Right atrium auricular region (tissue), 2 donors: Measurements from ENCODE around the gene COPS7A. TPM values are rescaled to one million over a fixed set of nuclear protein-coding genes. Genes with fewer than 3 reads are reported as not detected.

Experiments
- DNase-seq: peaks from one replicate; pipeline ENCODE4 v3.0.0-alpha.2; 2019; ENCODE audit warnings: low spot score
- H3K27ac ChIP-seq, 2 donors: fragments of 200-600 bp; sonication (generic); 1 replicate in 1 of 2; 2 replicates in 1 of 2; pipeline ENCODE4 v1.5.1; 2016 to 2019
- H3K27me3 ChIP-seq, 2 donors: fragments of 200-600 bp; sonication (generic); one replicate each; pipeline versions ENCODE4 v1.5.1 to v1.6.0; 2017 to 2019
- H3K36me3 ChIP-seq: fragments of 200-600 bp; sonication (generic); one replicate; pipeline ENCODE4 v1.5.1; 2016
- H3K4me1 ChIP-seq, 2 donors: fragments of 200-600 bp; sonication (generic); one replicate each; pipeline versions ENCODE4 v1.5.1 to v1.6.0; 2017 to 2019
- H3K4me3 ChIP-seq, 2 donors: fragments of 200-600 bp; sonication (generic); 1 replicate in 1 of 2; 2 replicates in 1 of 2; pipeline ENCODE4 v1.5.1; 2017 to 2019; ENCODE audit warnings: mild to moderate bottlenecking in 1 of 2, moderate library complexity in 1 of 2
- H3K9me3 ChIP-seq, 2 donors: fragments of 200-600 bp; sonication (generic); one replicate each; pipeline ENCODE4 v1.5.1; 2019
- CTCF ChIP-seq, 2 donors: fragments of 200-600 bp; sonication (generic); IDR thresholded peaks; one replicate each; pipeline ENCODE4 v1.5.1; 2019; ENCODE audit warnings: antibody characterized with exemption in 2 of 2
- total RNA-seq, 2 donors: library from RNA; depleted of rRNA; stranded (reverse); fragments of >200 nt; gene quantifications; one replicate each; pipeline ENCODE4 v1.1.0, GENCODE V29; 2016

COPS7A gene
- total RNA-seq, 2 donors from 2014 or later, result 72.7 to 73.6 TPM

GRCh38 chr12:6768437-6768914, 44.6 kb downstream of the COPS7A start:
- no peak for TF ChIP-seq CTCF (IDR thresholded peaks at IDR 0.05)
- DNase-seq, result no peak
- peak overlapping the region; percentile 4 to 88 for H3K27ac ChIP-seq
- peaks cover 6% of the 10 kb centered on the region for H3K36me3 ChIP-seq
- no peaks in the 10 kb centered on the region for H3K27me3 ChIP-seq
- H3K4me3 ChIP-seq, result peak overlapping the region; percentile 72 to 80
- H3K4me1 ChIP-seq, result peaks cover 0 to 65% of the 10 kb centered on the region in 2 donors
- no peaks in the 10 kb centered on the region for H3K9me3 ChIP-seq

- DNase-seq, result no peak
- H3K27ac ChIP-seq, result peak overlapping the region; percentile 4 to 88
These were observed 45.1 kb downstream of the COPS7A start for GRCh38 chr12:6768990-6769389.

GRCh38 chr12:6769666-6770065, 45.8 kb downstream of the COPS7A start:
- Histone ChIP-seq H3K36me3 (peaks cover 6% of the 10 kb centered on the region), H3K27me3 (no peaks in the 10 kb centered on the region), H3K4me1 (peaks cover 0 to 61% of the 10 kb centered on the region in 2 donors), H3K9me3 (no peaks in the 10 kb centered on the region), H3K4me3 (no peak overlapping the region), H3K27ac (no peak overlapping the region)
- DNase-seq, result no peak
- TF ChIP-seq CTCF (IDR thresholded peaks at IDR 0.05), result no peak

More at GRCh38 chr12:6768990-6769389, 45.1 kb downstream of the COPS7A start:
- Histone ChIP-seq H3K36me3 (peaks cover 6% of the 10 kb centered on the region), H3K9me3 (no peaks in the 10 kb centered on the region), H3K4me1 (peaks cover 0 to 64% of the 10 kb centered on the region in 2 donors), H3K4me3 (peak overlapping the region in 1 of 2 donors; percentile 80), H3K27me3 (no peaks in the 10 kb centered on the region)
- no peak for TF ChIP-seq CTCF (IDR thresholded peaks at IDR 0.05)

- TF ChIP-seq CTCF (IDR thresholded peaks at IDR 0.05), result no peak
- H3K27ac ChIP-seq, result no peak overlapping the region
- H3K4me1 ChIP-seq, result peaks cover 0 to 57% of the 10 kb centered on the region in 2 donors
These were observed 46.2 kb downstream of the COPS7A start for GRCh38 chr12:6770094-6770493.

GRCh38 chr12:6770600-6770999, 46.8 kb downstream of the COPS7A start:
- peaks cover 0 to 52% of the 10 kb centered on the region in 2 donors for H3K4me1 ChIP-seq
- no peak for TF ChIP-seq CTCF (IDR thresholded peaks at IDR 0.05)

More at GRCh38 chr12:6770094-6770493, 46.2 kb downstream of the COPS7A start:
- peaks cover 6% of the 10 kb centered on the region for H3K36me3 ChIP-seq
- no peaks in the 10 kb centered on the region for H3K27me3 ChIP-seq
- H3K9me3 ChIP-seq, result no peaks in the 10 kb centered on the region
- no peak for DNase-seq
- H3K4me3 ChIP-seq, result no peak overlapping the region

GRCh38 chr12:6771091-6771495, 47.2 kb downstream of the COPS7A start:
- no peak for DNase-seq
- Histone ChIP-seq H3K27me3 (no peaks in the 10 kb centered on the region), H3K4me3 (no peak overlapping the region), H3K9me3 (no peaks in the 10 kb centered on the region), H3K4me1 (peaks cover 0 to 49% of the 10 kb centered on the region in 2 donors), H3K36me3 (peaks cover 6% of the 10 kb centered on the region), H3K27ac (peak overlapping the region; percentile 17 to 46)
- no peak for TF ChIP-seq CTCF (IDR thresholded peaks at IDR 0.05)

More at GRCh38 chr12:6770600-6770999, 46.8 kb downstream of the COPS7A start:
- DNase-seq, result no peak
- Histone ChIP-seq H3K36me3 (peaks cover 6% of the 10 kb centered on the region), H3K9me3 (no peaks in the 10 kb centered on the region), H3K27me3 (no peaks in the 10 kb centered on the region), H3K4me3 (no peak overlapping the region), H3K27ac (peak overlapping the region; percentile 17 to 46)
